ENCODE data around the gene LRP1B.

DNA sequence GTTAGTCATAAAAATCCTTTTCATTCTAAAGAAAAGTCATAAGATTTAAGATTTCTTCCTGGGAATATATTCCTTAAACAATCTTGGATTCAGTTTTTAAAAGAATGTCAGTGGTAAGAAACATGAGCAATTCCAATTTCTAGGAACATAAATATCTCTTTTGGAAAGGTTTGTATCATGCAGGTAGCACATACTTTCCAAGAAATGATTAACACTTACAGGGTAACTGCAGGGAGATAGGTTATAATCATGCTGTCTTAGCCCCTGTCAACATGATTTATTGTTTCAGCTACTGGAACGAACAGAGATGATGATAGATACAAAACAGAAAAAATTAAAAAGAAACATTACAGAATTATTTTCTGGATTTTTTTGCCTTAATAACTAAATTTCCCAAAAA lies 1537.7 kb downstream of the LRP1B start:
- TF ChIP-seq, protein P1, sequence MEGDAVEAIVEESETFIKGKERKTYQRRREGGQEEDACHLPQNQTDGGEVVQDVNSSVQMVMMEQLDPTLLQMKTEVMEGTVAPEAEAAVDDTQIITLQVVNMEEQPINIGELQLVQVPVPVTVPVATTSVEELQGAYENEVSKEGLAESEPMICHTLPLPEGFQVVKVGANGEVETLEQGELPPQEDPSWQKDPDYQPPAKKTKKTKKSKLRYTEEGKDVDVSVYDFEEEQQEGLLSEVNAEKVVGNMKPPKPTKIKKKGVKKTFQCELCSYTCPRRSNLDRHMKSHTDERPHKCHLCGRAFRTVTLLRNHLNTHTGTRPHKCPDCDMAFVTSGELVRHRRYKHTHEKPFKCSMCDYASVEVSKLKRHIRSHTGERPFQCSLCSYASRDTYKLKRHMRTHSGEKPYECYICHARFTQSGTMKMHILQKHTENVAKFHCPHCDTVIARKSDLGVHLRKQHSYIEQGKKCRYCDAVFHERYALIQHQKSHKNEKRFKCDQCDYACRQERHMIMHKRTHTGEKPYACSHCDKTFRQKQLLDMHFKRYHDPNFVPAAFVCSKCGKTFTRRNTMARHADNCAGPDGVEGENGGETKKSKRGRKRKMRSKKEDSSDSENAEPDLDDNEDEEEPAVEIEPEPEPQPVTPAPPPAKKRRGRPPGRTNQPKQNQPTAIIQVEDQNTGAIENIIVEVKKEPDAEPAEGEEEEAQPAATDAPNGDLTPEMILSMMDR (IDR thresholded peaks at IDR 0.05): no peak
- TF ChIP-seq POLR2A (IDR thresholded peaks at IDR 0.05; ENCODE audit: low read depth): no peak

Measured in esophagus muscularis mucosa (tissue), 3 donors.